SK-N-SH (cell line): ENCODE data around the gene PTAR1.
"Not testable (repeated sequence)": the region's sequence is repeated elsewhere in the genome, so short reads cannot be mapped to it uniquely, and the experiment has no call there.

Source experiments
- EZH2phosphoT487 ChIP-seq: fragments of 200-600 bp; sonication (generic); IDR thresholded peaks from 2 replicates; pipeline ENCODE4 v1.6.1; 2017; ENCODE audit warnings: low read depth, mixed run types, mild to moderate bottlenecking, antibody characterized with exemption, moderate library complexity, borderline replicate concordance
- RXRA ChIP-seq: IDR thresholded peaks from 2 replicates; pipeline ENCODE4 v1.4.0; 2012; ENCODE audit warnings: low read depth, mild to moderate bottlenecking, borderline replicate concordance
- TCF12 ChIP-seq: IDR thresholded peaks from 2 replicates; pipeline ENCODE4 v1.4.0; 2012
- YY1 ChIP-seq: IDR thresholded peaks from 2 replicates; pipeline ENCODE4 v1.4.0; 2012; ENCODE audit warnings: low read depth, mild to moderate bottlenecking
- TF ChIP-seq, protein P1 (sequence below): fragments of 200-600 bp; sonication (generic); IDR thresholded peaks from 2 replicates; pipeline ENCODE4 v1.6.1; 2017; ENCODE audit warnings: antibody characterized with exemption, mild to moderate bottlenecking, moderate library complexity
- TF ChIP-seq, protein P2 (sequence below): fragments of 150-350 bp; IDR thresholded peaks from 2 replicates; pipeline ENCODE4 v1.6.1; 2017; ENCODE audit warnings: antibody characterized with exemption, low read length, low read depth, borderline replicate concordance
- TF ChIP-seq, protein P3 (sequence below): IDR thresholded peaks from 2 replicates; pipeline ENCODE4 v1.6.1; 2012; ENCODE audit warnings: mild to moderate bottlenecking, low read depth, low read length, moderate library complexity
- TF ChIP-seq, protein P4 (sequence below): IDR thresholded peaks from 2 replicates; pipeline ENCODE4 v1.4.0; 2012; ENCODE audit warnings: low read depth, borderline replicate concordance
- TF ChIP-seq, protein P5 (sequence below): IDR thresholded peaks from 2 replicates; pipeline ENCODE4 v1.4.0; 2012; ENCODE audit warnings: low read depth

DNA sequence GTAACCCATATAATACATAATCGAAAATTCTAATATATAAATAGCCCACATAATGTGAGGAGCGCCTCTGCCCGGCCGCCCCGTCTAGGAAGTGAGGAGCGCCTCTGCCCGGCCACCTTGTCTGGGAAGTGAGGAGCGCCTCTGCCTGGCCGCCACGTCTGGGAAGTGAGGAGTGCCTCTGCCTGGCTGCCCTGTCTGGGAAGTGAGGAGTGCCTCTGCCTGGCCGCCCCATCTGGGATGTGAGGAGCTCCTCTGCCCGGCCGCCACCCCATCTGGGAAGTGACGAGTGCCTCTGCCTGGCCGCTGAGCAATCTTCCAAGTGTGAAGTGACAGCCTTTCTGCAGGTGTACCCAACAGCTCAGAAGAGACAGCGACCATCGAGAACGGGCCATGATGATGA lies 39.7 kb upstream of the PTAR1 start:
- not testable (repeated sequence) for TF ChIP-seq TCF12, YY1, EZH2phosphoT487, RXRA
- TF ChIP-seq, protein P1, sequence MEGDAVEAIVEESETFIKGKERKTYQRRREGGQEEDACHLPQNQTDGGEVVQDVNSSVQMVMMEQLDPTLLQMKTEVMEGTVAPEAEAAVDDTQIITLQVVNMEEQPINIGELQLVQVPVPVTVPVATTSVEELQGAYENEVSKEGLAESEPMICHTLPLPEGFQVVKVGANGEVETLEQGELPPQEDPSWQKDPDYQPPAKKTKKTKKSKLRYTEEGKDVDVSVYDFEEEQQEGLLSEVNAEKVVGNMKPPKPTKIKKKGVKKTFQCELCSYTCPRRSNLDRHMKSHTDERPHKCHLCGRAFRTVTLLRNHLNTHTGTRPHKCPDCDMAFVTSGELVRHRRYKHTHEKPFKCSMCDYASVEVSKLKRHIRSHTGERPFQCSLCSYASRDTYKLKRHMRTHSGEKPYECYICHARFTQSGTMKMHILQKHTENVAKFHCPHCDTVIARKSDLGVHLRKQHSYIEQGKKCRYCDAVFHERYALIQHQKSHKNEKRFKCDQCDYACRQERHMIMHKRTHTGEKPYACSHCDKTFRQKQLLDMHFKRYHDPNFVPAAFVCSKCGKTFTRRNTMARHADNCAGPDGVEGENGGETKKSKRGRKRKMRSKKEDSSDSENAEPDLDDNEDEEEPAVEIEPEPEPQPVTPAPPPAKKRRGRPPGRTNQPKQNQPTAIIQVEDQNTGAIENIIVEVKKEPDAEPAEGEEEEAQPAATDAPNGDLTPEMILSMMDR = not testable (repeated sequence)
- TF ChIP-seq, protein P2, sequence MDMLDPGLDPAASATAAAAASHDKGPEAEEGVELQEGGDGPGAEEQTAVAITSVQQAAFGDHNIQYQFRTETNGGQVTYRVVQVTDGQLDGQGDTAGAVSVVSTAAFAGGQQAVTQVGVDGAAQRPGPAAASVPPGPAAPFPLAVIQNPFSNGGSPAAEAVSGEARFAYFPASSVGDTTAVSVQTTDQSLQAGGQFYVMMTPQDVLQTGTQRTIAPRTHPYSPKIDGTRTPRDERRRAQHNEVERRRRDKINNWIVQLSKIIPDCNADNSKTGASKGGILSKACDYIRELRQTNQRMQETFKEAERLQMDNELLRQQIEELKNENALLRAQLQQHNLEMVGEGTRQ = not testable (repeated sequence)
- TF ChIP-seq, protein P3, sequence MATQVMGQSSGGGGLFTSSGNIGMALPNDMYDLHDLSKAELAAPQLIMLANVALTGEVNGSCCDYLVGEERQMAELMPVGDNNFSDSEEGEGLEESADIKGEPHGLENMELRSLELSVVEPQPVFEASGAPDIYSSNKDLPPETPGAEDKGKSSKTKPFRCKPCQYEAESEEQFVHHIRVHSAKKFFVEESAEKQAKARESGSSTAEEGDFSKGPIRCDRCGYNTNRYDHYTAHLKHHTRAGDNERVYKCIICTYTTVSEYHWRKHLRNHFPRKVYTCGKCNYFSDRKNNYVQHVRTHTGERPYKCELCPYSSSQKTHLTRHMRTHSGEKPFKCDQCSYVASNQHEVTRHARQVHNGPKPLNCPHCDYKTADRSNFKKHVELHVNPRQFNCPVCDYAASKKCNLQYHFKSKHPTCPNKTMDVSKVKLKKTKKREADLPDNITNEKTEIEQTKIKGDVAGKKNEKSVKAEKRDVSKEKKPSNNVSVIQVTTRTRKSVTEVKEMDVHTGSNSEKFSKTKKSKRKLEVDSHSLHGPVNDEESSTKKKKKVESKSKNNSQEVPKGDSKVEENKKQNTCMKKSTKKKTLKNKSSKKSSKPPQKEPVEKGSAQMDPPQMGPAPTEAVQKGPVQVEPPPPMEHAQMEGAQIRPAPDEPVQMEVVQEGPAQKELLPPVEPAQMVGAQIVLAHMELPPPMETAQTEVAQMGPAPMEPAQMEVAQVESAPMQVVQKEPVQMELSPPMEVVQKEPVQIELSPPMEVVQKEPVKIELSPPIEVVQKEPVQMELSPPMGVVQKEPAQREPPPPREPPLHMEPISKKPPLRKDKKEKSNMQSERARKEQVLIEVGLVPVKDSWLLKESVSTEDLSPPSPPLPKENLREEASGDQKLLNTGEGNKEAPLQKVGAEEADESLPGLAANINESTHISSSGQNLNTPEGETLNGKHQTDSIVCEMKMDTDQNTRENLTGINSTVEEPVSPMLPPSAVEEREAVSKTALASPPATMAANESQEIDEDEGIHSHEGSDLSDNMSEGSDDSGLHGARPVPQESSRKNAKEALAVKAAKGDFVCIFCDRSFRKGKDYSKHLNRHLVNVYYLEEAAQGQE = not testable (repeated sequence)
- TF ChIP-seq, protein P4, sequence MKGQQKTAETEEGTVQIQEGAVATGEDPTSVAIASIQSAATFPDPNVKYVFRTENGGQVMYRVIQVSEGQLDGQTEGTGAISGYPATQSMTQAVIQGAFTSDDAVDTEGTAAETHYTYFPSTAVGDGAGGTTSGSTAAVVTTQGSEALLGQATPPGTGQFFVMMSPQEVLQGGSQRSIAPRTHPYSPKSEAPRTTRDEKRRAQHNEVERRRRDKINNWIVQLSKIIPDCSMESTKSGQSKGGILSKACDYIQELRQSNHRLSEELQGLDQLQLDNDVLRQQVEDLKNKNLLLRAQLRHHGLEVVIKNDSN = not testable (repeated sequence)
- TF ChIP-seq, protein P5, sequence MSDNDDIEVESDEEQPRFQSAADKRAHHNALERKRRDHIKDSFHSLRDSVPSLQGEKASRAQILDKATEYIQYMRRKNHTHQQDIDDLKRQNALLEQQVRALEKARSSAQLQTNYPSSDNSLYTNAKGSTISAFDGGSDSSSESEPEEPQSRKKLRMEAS = not testable (repeated sequence)
